GM19035 (cell line): ENCODE results near the gene DCLRE1B.
A peak's percentile ranks its signal among the peaks of the same experiment; 100 is the strongest.

Experiments used
- ATAC-seq: cut with Tn5 transposase; IDR thresholded peaks from one replicate; pipeline ENCODE4 v1.9.1; 2021; ENCODE audit not compliant: unreplicated experiment

Gene DCLRE1B

GRCh38 chr1:113886417-113887401, 18.4 kb upstream of the DCLRE1B start:
- ATAC-seq, result no peak

- ATAC-seq, result no peak
Measured at GRCh38 chr1:113887402-113888175, 17.5 kb upstream of the DCLRE1B start, which contains the start of gene BCL2L15. TSS of gene BCL2L15 (minus strand) at chr1:113887581. CDS start at chr1:113887375, 206 bp downstream.

- ATAC-seq, result no peak
Measured at GRCh38 chr1:113890816-113891215, 14.3 kb upstream of the DCLRE1B start.

- no peak for ATAC-seq
Measured at GRCh38 chr1:113891631-113892220, 13.4 kb upstream of the DCLRE1B start.

- ATAC-seq, result no peak
Measured at GRCh38 chr1:113893267-113893666, 11.9 kb upstream of the DCLRE1B start.

GRCh38 chr1:113895098-113895497, 10.0 kb upstream of the DCLRE1B start:
- no peak for ATAC-seq

- no peak for ATAC-seq
Measured at GRCh38 chr1:113895961-113896360, 9.2 kb upstream of the DCLRE1B start.

GRCh38 chr1:113898241-113898814, 6.8 kb upstream of the DCLRE1B start:
- no peak for ATAC-seq

- ATAC-seq, result no peak
Measured at GRCh38 chr1:113899111-113899510, 6.0 kb upstream of the DCLRE1B start.

GRCh38 chr1:113901191-113901590, 3.9 kb upstream of the DCLRE1B start:
- ATAC-seq, result no peak

- no peak for ATAC-seq
Measured at GRCh38 chr1:113903501-113904292, 1.4 kb upstream of the DCLRE1B start.

GRCh38 chr1:113904293-113904673, 843 bp upstream of the DCLRE1B start:
- ATAC-seq, result peak; percentile 30

- ATAC-seq, result peak; percentile 1
Measured at GRCh38 chr1:113905435-113905861, 322 bp downstream of the DCLRE1B start.

GRCh38 chr1:113912594-113913311, 7.6 kb downstream of the DCLRE1B start:
- no peak for ATAC-seq

GRCh38 chr1:113913312-113913668, 8.2 kb downstream of the DCLRE1B start:
- no peak for ATAC-seq

GRCh38 chr1:113913887-113914664, 8.9 kb downstream of the DCLRE1B start:
- no peak for ATAC-seq

GRCh38 chr1:113916974-113917373, 11.8 kb downstream of the DCLRE1B start:
- ATAC-seq, result no peak

GRCh38 chr1:113917400-113918082, 12.4 kb downstream of the DCLRE1B start:
- ATAC-seq, result no peak
